GM12878 (cell line): Measurements from ENCODE around the gene AP3S2. TPM values are rescaled to one million over a fixed set of nuclear protein-coding genes. Genes with fewer than 3 reads are reported as not detected.

ENCODE experiments used
- ATAC-seq: fragments of 200-7000 bp; cut with Tn5 transposase; 3 replicates; pipeline ENCODE4 v1.9.1; 2020; ENCODE audit warnings: mild to moderate bottlenecking, moderate library complexity
- BruUV-seq: library from RNA; stranded (reverse); fragments of 400-500 nt; replicated peaks from 2 replicates; lab custom pipeline; 2021; lab: Mats Ljungman, UMichigan
- CTCF ChIA-PET: fragments of 300-600 bp; sonication (Branson Sonifier 250); formaldehyde crosslinking; extraction: SDS; loops from one replicate; lab custom pipeline; 2021; ENCODE audit warnings: inconsistent platforms; lab: Yijun Ruan, JAX
- POLR2A ChIA-PET: fragments of 350-600 bp; formaldehyde crosslinking; extraction: SDS; loops from one replicate; lab custom pipeline; 2021; ENCODE audit warnings: inconsistent platforms; lab: Charles Lee
- RAD21 ChIA-PET: fragments of 300-600 bp; sonication (Branson Sonifier 250); formaldehyde crosslinking; loops from one replicate; lab custom pipeline; 2023; ENCODE audit warnings: antibody characterized with exemption; ENCODE audit not compliant: unreplicated experiment; lab: Charles Lee
- SMC1A ChIA-PET: fragments of 300-600 bp; sonication (Branson Sonifier 250); formaldehyde crosslinking; loops from one replicate; lab custom pipeline; 2023; ENCODE audit not compliant: unreplicated experiment, uncharacterized antibody; lab: Charles Lee
- DNase-seq: peaks from one replicate; pipeline ENCODE4 v3.0.0-alpha.2; 2011; ENCODE audit warnings: low read depth, low spot score
- FAIRE-seq: peaks from 3 replicates; lab custom pipeline; 2011; peaks lifted over from hg19 to GRCh38; lab: Jason Lieb, UNC
- H2AFZ ChIP-seq: 2 replicates; pipeline ENCODE4 v1.6.0; 2011; ENCODE audit warnings: low read depth, low read length, control low read depth; ENCODE audit not compliant: control insufficient read depth
- H3K27ac ChIP-seq: 2 replicates; pipeline ENCODE4 v1.5.1; 2011; ENCODE audit warnings: control low read depth; ENCODE audit not compliant: control insufficient read depth, insufficient read depth
- H3K27me3 ChIP-seq, 2 experiments: replicated peaks in 1 of 2; 2 replicates each; pipeline versions ENCODE4 v1.6.0 to v1.6.1; 2011; ENCODE audit warnings: low read length in 1 of 2; ENCODE audit not compliant: control insufficient read depth in 2 of 2, insufficient read depth in 2 of 2
- H3K36me3 ChIP-seq, 2 experiments: 2 replicates each; pipeline ENCODE4 v1.5.1; 2011; ENCODE audit warnings: low read length in 1 of 2; ENCODE audit not compliant: control insufficient read depth in 2 of 2, insufficient read depth in 2 of 2
- H3K4me1 ChIP-seq: 2 replicates; pipeline ENCODE4 v1.6.1; 2011; ENCODE audit warnings: mild to moderate bottlenecking, low read length, moderate library complexity, mixed read lengths; ENCODE audit not compliant: control insufficient read depth, insufficient read depth
- H3K4me2 ChIP-seq: 2 replicates; pipeline ENCODE4 v1.6.0; 2011; ENCODE audit warnings: control low read depth; ENCODE audit not compliant: control insufficient read depth, insufficient read depth
- H3K4me3 ChIP-seq: fragments of 200-600 bp; sonication (generic); 2 replicates; pipeline ENCODE4 v1.5.1; 2016
- H3K79me2 ChIP-seq: 2 replicates; pipeline ENCODE4 v1.6.0; 2011; ENCODE audit warnings: low read length; ENCODE audit not compliant: control insufficient read depth, insufficient read depth
- H3K9ac ChIP-seq: 2 replicates; pipeline ENCODE4 v1.8.0; 2011; ENCODE audit warnings: low read length, control low read depth, mixed read lengths; ENCODE audit not compliant: control insufficient read depth, insufficient read depth
- H3K9me3 ChIP-seq: replicated peaks from 3 replicates; pipeline ENCODE4 v1.5.1; 2011; ENCODE audit warnings: mild to moderate bottlenecking, low read length; ENCODE audit not compliant: control insufficient read depth, insufficient read depth
- H4K20me1 ChIP-seq: 2 replicates; pipeline ENCODE4 v1.6.0; 2011; ENCODE audit not compliant: control insufficient read depth, insufficient read depth
- BCL3 ChIP-seq: IDR thresholded peaks from 2 replicates; pipeline ENCODE4 v1.6.1; 2011; ENCODE audit warnings: borderline replicate concordance, low read depth, mild to moderate bottlenecking, moderate library complexity, low read length; ENCODE audit not compliant: insufficient read depth, poor library complexity, severe bottlenecking
- CEBPZ ChIP-seq: fragments of 150-350 bp; IDR thresholded peaks from 2 replicates; pipeline ENCODE4 v1.6.1; 2016; ENCODE audit warnings: low read depth, low read length
- MYC ChIP-seq: IDR thresholded peaks from 2 replicates; pipeline ENCODE4 v1.6.1; 2011; ENCODE audit warnings: mild to moderate bottlenecking, low read length, moderate library complexity, inconsistent platforms; ENCODE audit not compliant: insufficient read depth, insufficient replicate concordance, insufficient read length, severe bottlenecking
- REST ChIP-seq: IDR thresholded peaks from 2 replicates; pipeline ENCODE4 v1.6.1; 2012; ENCODE audit warnings: mild to moderate bottlenecking, low read depth, low read length
- SKIL ChIP-seq: fragments of 450-650 bp; IDR thresholded peaks from 2 replicates; pipeline ENCODE4 v1.6.1; 2017; ENCODE audit warnings: mild to moderate bottlenecking, low read depth, inconsistent platforms; ENCODE audit not compliant: poor library complexity, severe bottlenecking
- SPI1 ChIP-seq: IDR thresholded peaks from 2 replicates; pipeline ENCODE4 v1.6.1; 2011; ENCODE audit warnings: low read depth, mild to moderate bottlenecking, low read length, moderate library complexity, borderline replicate concordance; ENCODE audit not compliant: insufficient read depth
- TBL1XR1 ChIP-seq: IDR thresholded peaks from 2 replicates; pipeline ENCODE4 v1.6.1; 2012; ENCODE audit warnings: low read depth, low read length, improper control_type of control experiment
- USF1 ChIP-seq: IDR thresholded peaks from 2 replicates; pipeline ENCODE4 v1.6.1; 2011; ENCODE audit warnings: borderline replicate concordance, low read depth, mild to moderate bottlenecking, moderate library complexity, mixed read lengths, low read length; ENCODE audit not compliant: insufficient read depth; ENCODE audit errors: extremely low read length
- whole genome bisulfite sequencing: methylation state at CpG from one replicate; pipeline ENCODE4 v1.1.6; 2016; ENCODE audit warnings: low lambda C conversion rate; ENCODE audit not compliant: insufficient replicate concordance, insufficient coverage; ENCODE audit errors: missing lambda C conversion rate; 5-methylcytosine and 5-hydroxymethylcytosine counted together
- in situ Hi-C: fragments of 300-500 bp; cut with MboI; formaldehyde crosslinking; loops from 9 replicates; pipeline ENCODE4 v1.14.3; 2018; ENCODE audit warnings: mixed read lengths
- intact Hi-C: fragments of 100-400 bp; cut with micrococcal nuclease; formaldehyde crosslinking; loops from one replicate; pipeline ENCODE4 v1.14.2; 2022; ENCODE audit not compliant: unreplicated experiment
- polyA plus RNA-seq, 11 experiments: library from polyadenylated mRNA; depleted of rRNA in 4 of 11; unstranded in 6 of 11; stranded (reverse) in 5 of 11; fragments of >200 nt; fragmentation: Nextera tagmentation in 4 of 11; fragmentation: Illumina TruSeq in 1 of 11; extraction: Ambion mirVana in 4 of 11; extraction: Trizol in 1 of 11; gene quantifications; 1 replicate in 1 of 11; 2 replicates in 10 of 11; pipeline versions ENCODE4 v1.2.1 to v1.2.3, GENCODE V29; 2011 to 2016; ENCODE audit warnings: inconsistent platforms in 2 of 11, missing spikeins in 2 of 11, low read depth in 1 of 11
- total RNA-seq, 4 experiments: library from RNA; depleted of rRNA in 3 of 4; stranded (reverse); fragments of >200 nt in 3 of 4; fragmentation: Illumina TruSeq in 1 of 4; extraction: Trizol in 1 of 4; gene quantifications; 2 replicates each; pipeline versions ENCODE4 v1.2.1 to v1.2.3, GENCODE V29; 2013 to 2021

The AP3S2 gene
- total and polyA plus RNA-seq, 10 of the 15 experiments (the other 5 are each of a cell fraction or from before 2014, with no cell fraction given): 10.0 to 43.6 (median 26.0) TPM

- Histone ChIP-seq H3K4me2 (no peak overlapping the region), H3K27me3 (no peaks in the 10 kb centered on the region), H3K79me2 (no peaks in the 10 kb centered on the region), H4K20me1 (no peaks in the 10 kb centered on the region; the same call in 1 of the 2 replicates), H3K27ac (no peak overlapping the region), H3K36me3 (no peaks in the 10 kb centered on the region), H3K4me1 (no peaks in the 10 kb centered on the region), H3K9me3 (no peaks in the 10 kb centered on the region), H3K4me3 (no peak overlapping the region), H3K9ac (no peak overlapping the region), H2AFZ (no peak overlapping the region)
- ChIA-PET POLR2A (no interaction called here), RAD21 (no interaction called here), CTCF (no interaction called here), SMC1A (no interaction called here)
- BruUV-seq: no TSS peak
- WGBS: 63% methylated on average over 28 of the region's 29 CpGs
- FAIRE-seq (no peak), DNase-seq (no peak), ATAC-seq (no peak)
- in situ Hi-C loops (no loop called here), intact Hi-C loops (no loop called here)
- TF ChIP-seq CEBPZ: no peak
- no peak for TF ChIP-seq REST
- no peak for TF ChIP-seq TBL1XR1
- TF ChIP-seq MYC: no peak
- TF ChIP-seq SKIL: no peak
- no peak for TF ChIP-seq BCL3
- no peak for TF ChIP-seq USF1
- no peak for TF ChIP-seq SPI1
These were observed 89.6 kb downstream of the AP3S2 start for GRCh38 chr15:89803941-89804800.
